Measurements from ENCODE around the gene PPP1R13L.

DNA sequence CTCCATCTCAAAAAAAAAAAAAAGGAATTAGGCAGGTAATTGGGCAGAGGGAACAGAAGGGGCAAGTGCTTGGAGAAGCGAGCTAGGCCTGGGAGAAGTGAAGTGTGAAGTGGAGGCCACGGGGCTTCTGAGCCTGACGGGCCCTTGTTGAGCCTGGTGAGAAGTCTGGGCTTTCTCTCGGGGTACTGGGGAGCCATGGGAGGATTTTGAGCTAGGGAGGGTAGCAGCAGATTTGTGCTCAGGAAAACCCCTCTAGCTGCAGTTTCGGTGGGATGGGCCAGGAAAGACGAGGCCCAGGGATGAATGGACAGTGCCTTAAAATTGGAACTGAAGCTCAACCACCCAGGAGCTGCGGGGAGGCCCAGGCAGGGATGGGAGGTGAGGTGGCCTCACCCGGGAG is 9.6 kb upstream of the PPP1R13L start:
- TF ChIP-seq CTCF (IDR thresholded peaks at IDR 0.05; ENCODE audit: insufficient read depth, low read depth, low read length) (no peak), EZH2 (IDR thresholded peaks at IDR 0.05; ENCODE audit: insufficient read depth, low read length) (no peak)

Data from astrocyte (in vitro differentiated cells and primary cell).